ENCODE measurements around the gene UBE2R2.
"Not testable (repeated sequence)": the region's sequence is repeated elsewhere in the genome, so short reads cannot be mapped to it uniquely, and the experiment has no call there.

Gene UBE2R2

DNA sequence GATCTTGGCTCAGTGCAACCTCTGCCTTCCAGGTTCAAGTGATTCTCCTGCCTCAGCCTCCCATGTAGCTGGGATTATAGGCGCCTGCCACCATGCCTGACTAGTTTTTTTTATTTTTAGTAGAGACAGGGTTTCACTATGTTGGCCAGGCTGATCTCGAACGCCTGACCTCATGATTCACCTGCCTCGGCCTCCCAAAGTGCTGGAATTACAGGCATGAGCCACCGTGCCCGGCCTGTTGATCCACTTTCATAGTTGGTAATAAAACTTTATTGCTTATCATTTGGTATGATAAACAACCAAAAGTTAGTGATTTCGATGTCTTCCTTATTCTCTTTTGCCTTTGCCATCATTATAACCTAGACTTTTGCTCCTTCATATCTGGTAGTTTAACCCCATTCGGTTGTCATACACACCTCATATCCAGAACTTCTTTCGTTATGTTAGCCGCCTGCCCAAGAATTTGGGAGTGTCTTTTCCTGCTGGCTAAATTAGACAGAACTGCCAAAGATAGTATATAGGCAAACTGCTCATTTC is 45.0 kb downstream of the UBE2R2 start:
- no peak for ATAC-seq (ENCODE audit: insufficient read depth, low read depth)
- no peak overlapping the region for H3K9ac ChIP-seq (ENCODE audit: low read depth, low read length)

DNA sequence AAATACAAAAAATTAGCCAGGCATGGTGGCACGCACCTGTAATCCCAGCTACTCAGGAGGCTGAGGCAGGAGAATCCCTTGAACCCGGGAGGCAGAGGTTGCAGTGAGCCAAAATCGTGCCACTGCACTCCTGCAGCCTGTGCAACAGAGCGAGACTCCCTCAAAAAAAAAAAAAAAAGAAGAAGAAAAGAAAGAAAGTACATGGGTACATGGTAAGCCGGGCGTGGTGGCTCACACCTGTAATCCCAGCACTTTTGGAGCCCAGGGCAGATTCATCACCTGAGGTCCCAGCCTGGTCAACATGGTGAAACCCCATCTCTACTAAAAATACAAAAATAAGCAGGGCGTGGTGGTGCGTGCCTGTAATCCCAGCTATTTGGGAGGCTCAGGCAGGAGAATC is 46.1 kb downstream of the UBE2R2 start:
- not testable (repeated sequence) for H3K27me3 ChIP-seq (ENCODE audit: insufficient read depth, low read length, poor library complexity); H3K4me3 ChIP-seq (ENCODE audit: low read depth in 1 of 2, low read length in 2 of 2); ATAC-seq (ENCODE audit: insufficient read depth, low read depth); H3K27ac ChIP-seq (ENCODE audit: low read length); H3K9ac ChIP-seq (ENCODE audit: low read depth, low read length); H2AFZ ChIP-seq (ENCODE audit: low read depth, low read length); H3K4me2 ChIP-seq (ENCODE audit: insufficient read depth, low read length); DNase-seq; H3K4me1 ChIP-seq (ENCODE audit: insufficient read depth, low read length); H3K9me3 ChIP-seq (ENCODE audit: insufficient read depth, low read length, severe bottlenecking)
- H4K20me1 ChIP-seq (ENCODE audit: insufficient read depth, low read length): peaks cover 50% of the 10 kb centered on the region
- H3K79me2 ChIP-seq (ENCODE audit: insufficient read depth, low read length): peaks cover 96% of the 10 kb centered on the region
- H3K36me3 ChIP-seq (ENCODE audit: insufficient read depth, low read length): peaks cover 14% of the 10 kb centered on the region

More for the DNA sequence above, 45.0 kb downstream of the UBE2R2 start:
- no peaks in the 10 kb centered on the region for H3K27me3 ChIP-seq (ENCODE audit: insufficient read depth, low read length, poor library complexity)
- no peak overlapping the region for H2AFZ ChIP-seq (ENCODE audit: low read depth, low read length)
- peaks cover 50% of the 10 kb centered on the region for H4K20me1 ChIP-seq (ENCODE audit: insufficient read depth, low read length)
- no peak overlapping the region for H3K27ac ChIP-seq (ENCODE audit: low read length)
- no peak for DNase-seq
- H3K4me3 ChIP-seq (ENCODE audit: low read depth in 1 of 2, low read length in 2 of 2): no peak overlapping the region
- TF ChIP-seq, protein P1, sequence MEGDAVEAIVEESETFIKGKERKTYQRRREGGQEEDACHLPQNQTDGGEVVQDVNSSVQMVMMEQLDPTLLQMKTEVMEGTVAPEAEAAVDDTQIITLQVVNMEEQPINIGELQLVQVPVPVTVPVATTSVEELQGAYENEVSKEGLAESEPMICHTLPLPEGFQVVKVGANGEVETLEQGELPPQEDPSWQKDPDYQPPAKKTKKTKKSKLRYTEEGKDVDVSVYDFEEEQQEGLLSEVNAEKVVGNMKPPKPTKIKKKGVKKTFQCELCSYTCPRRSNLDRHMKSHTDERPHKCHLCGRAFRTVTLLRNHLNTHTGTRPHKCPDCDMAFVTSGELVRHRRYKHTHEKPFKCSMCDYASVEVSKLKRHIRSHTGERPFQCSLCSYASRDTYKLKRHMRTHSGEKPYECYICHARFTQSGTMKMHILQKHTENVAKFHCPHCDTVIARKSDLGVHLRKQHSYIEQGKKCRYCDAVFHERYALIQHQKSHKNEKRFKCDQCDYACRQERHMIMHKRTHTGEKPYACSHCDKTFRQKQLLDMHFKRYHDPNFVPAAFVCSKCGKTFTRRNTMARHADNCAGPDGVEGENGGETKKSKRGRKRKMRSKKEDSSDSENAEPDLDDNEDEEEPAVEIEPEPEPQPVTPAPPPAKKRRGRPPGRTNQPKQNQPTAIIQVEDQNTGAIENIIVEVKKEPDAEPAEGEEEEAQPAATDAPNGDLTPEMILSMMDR (IDR thresholded peaks at IDR 0.05; ENCODE audit: borderline replicate concordance, extremely low read depth, low read length, poor library complexity, severe bottlenecking): no peak
- TF ChIP-seq EZH2 (IDR thresholded peaks at IDR 0.05; ENCODE audit: borderline replicate concordance, low read depth, low read length, severe bottlenecking): no peak
- H3K9me3 ChIP-seq (ENCODE audit: insufficient read depth, low read length, severe bottlenecking): no peaks in the 10 kb centered on the region
- no peaks in the 10 kb centered on the region for H3K4me1 ChIP-seq (ENCODE audit: insufficient read depth, low read length)
- peaks cover 96% of the 10 kb centered on the region for H3K79me2 ChIP-seq (ENCODE audit: insufficient read depth, low read length)
- no peak overlapping the region for H3K4me2 ChIP-seq (ENCODE audit: insufficient read depth, low read length)
- H3K36me3 ChIP-seq (ENCODE audit: insufficient read depth, low read length): peaks cover 10% of the 10 kb centered on the region; the same call in 1 of the 2 replicates

DNA sequence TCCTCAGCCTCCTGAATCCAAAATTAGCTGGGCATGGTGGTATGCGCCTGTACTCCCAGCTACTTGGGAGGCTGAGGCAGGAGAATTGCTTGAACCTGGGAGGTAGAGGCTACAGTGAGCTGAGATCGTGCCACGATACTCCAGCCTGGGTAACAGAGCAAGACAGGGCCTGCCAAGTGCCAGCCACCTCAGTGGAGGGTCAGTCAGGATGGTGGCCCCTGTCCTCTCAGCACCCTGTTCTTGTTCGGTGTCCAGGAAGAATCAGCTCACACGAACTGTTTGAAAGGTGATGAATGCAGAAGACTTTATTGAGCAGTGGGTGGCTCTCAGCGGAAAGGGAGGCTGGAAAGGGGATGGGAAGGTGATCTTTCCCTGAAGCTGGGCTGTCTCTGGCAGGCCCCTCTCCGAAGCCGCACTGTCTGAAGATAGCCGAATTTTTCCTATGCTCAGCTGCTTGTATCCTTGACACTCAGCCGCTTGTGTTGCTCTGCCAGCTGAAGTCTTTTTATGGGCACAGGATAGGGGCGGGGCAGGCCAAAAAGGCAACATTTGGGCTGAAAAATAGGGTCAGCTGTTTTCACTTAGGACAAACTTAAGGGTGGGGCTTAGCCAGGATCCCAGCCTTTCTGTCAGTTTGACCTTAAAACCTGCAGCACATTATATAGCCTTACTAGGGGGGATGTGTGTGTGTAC is 50.9 kb downstream of the UBE2R2 start:
- Histone ChIP-seq H3K36me3 (ENCODE audit: insufficient read depth, low read length) (peaks cover 14% of the 10 kb centered on the region), H2AFZ (ENCODE audit: low read depth, low read length) (no peak overlapping the region), H3K27ac (ENCODE audit: low read length) (no peak overlapping the region), H3K9ac (ENCODE audit: low read depth, low read length) (no peak overlapping the region), H3K4me2 (ENCODE audit: insufficient read depth, low read length) (no peak overlapping the region), H3K79me2 (ENCODE audit: insufficient read depth, low read length) (peaks cover 97% of the 10 kb centered on the region), H3K4me1 (ENCODE audit: insufficient read depth, low read length) (no peaks in the 10 kb centered on the region), H3K27me3 (ENCODE audit: insufficient read depth, low read length, poor library complexity) (no peaks in the 10 kb centered on the region), H3K9me3 (ENCODE audit: insufficient read depth, low read length, severe bottlenecking) (no peaks in the 10 kb centered on the region), H4K20me1 (ENCODE audit: insufficient read depth, low read length) (peaks cover 52% of the 10 kb centered on the region), H3K4me3 (ENCODE audit: low read depth in 1 of 2, low read length in 2 of 2) (no peak overlapping the region)
- ATAC-seq (ENCODE audit: insufficient read depth, low read depth) (no peak), DNase-seq (no peak)
- no peak for TF ChIP-seq EZH2 (IDR thresholded peaks at IDR 0.05; ENCODE audit: borderline replicate concordance, low read depth, low read length, severe bottlenecking)
- TF ChIP-seq, protein P1 (IDR thresholded peaks at IDR 0.05; ENCODE audit: borderline replicate concordance, extremely low read depth, low read length, poor library complexity, severe bottlenecking): no peak

DNA sequence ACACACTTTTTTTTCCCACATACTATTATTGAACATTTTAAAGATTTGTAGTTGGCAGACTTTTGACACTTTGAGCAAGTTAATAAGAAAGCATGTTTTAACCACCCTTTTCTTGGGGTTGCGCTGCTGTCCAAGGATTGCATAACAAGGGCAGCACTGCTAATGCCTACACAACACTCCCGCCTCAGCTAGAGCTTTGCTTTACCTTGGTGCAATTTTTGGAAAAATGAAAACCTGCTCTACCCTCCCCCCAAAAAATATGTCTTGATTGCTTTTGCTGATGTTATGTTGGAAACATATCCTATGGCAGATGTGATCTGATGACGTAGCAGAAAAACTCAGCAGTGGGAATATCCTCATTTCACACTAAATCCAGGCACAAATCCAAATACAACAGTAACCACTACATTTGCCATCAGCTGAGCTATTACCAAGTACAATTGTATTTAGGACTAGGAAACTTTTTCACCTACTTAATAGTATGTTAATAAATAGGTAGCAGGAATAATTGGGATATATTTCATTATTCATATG is 51.5 kb downstream of the UBE2R2 start:
- Histone ChIP-seq H4K20me1 (ENCODE audit: insufficient read depth, low read length) (peaks cover 51% of the 10 kb centered on the region), H3K4me3 (ENCODE audit: low read depth in 1 of 2, low read length in 2 of 2) (no peak overlapping the region), H3K79me2 (ENCODE audit: insufficient read depth, low read length) (peaks cover 97% of the 10 kb centered on the region), H3K27ac (ENCODE audit: low read length) (no peak overlapping the region), H3K36me3 (ENCODE audit: insufficient read depth, low read length) (peaks cover 10% of the 10 kb centered on the region), H3K9me3 (ENCODE audit: insufficient read depth, low read length, severe bottlenecking) (no peaks in the 10 kb centered on the region), H3K4me1 (ENCODE audit: insufficient read depth, low read length) (no peaks in the 10 kb centered on the region), H3K27me3 (ENCODE audit: insufficient read depth, low read length, poor library complexity) (no peaks in the 10 kb centered on the region), H3K9ac (ENCODE audit: low read depth, low read length) (no peak overlapping the region), H2AFZ (ENCODE audit: low read depth, low read length) (no peak overlapping the region), H3K4me2 (ENCODE audit: insufficient read depth, low read length) (no peak overlapping the region)
- no peak for TF ChIP-seq EZH2 (IDR thresholded peaks at IDR 0.05; ENCODE audit: borderline replicate concordance, low read depth, low read length, severe bottlenecking)
- TF ChIP-seq, protein P1 (IDR thresholded peaks at IDR 0.05; ENCODE audit: borderline replicate concordance, extremely low read depth, low read length, poor library complexity, severe bottlenecking): no peak
- DNase-seq: no peak
- ATAC-seq (ENCODE audit: insufficient read depth, low read depth): no peak

DNA sequence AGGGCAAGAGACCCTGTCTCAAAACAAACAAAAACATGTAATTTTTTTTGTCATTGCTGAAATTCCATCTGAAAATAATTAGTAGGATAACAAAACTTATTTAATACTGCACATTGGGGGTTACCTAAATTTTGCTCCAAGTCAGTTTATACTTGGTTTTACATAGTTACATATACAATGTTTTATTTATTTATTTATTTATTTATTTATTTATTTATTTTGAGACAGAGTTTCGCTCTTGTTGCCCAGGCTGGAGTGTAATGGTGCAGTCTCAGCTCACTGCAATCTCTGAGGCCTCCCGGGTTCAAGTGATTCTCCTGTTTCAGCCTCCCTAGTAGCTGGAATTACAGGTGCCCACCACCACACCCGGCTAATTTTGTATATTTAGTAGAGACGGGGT is 52.3 kb downstream of the UBE2R2 start:
- H3K27me3 ChIP-seq (ENCODE audit: insufficient read depth, low read length, poor library complexity); H3K4me1 ChIP-seq (ENCODE audit: insufficient read depth, low read length); H3K27ac ChIP-seq (ENCODE audit: low read length); H3K4me2 ChIP-seq (ENCODE audit: insufficient read depth, low read length); DNase-seq; H3K4me3 ChIP-seq (ENCODE audit: low read depth in 1 of 2, low read length in 2 of 2); H3K9me3 ChIP-seq (ENCODE audit: insufficient read depth, low read length, severe bottlenecking); ATAC-seq (ENCODE audit: insufficient read depth, low read depth); H3K36me3 ChIP-seq (ENCODE audit: insufficient read depth, low read length); H3K9ac ChIP-seq (ENCODE audit: low read depth, low read length); H2AFZ ChIP-seq (ENCODE audit: low read depth, low read length): not testable (repeated sequence)
- peaks cover 97% of the 10 kb centered on the region for H3K79me2 ChIP-seq (ENCODE audit: insufficient read depth, low read length)
- peaks cover 48% of the 10 kb centered on the region for H4K20me1 ChIP-seq (ENCODE audit: insufficient read depth, low read length)
